Mesenchymal stem cell (in vitro differentiated cells and primary cell): ENCODE data around the gene PIGQ.
A peak's percentile ranks its signal among the peaks of the same experiment; 100 is the strongest.

ENCODE experiments used
- DNase-seq: peaks from one replicate; pipeline ENCODE4 v3.0.0-alpha.2; 2013
- H2AFZ ChIP-seq: one replicate; pipeline ENCODE4 v1.6.1; 2013; ENCODE audit warnings: low read depth, mild to moderate bottlenecking, control low read depth, inconsistent platforms, low read length, moderate library complexity
- H2AK5ac ChIP-seq: 2 replicates; pipeline ENCODE4 v1.6.1; 2013; ENCODE audit warnings: low read length, moderate library complexity, mild to moderate bottlenecking, inconsistent platforms; ENCODE audit not compliant: severe bottlenecking
- H2BK120ac ChIP-seq: one replicate; pipeline ENCODE4 v1.6.1; 2013; ENCODE audit warnings: low read depth, mild to moderate bottlenecking, inconsistent platforms, low read length, moderate library complexity
- H2BK12ac ChIP-seq, 2 experiments: one replicate each; pipeline ENCODE4 v1.6.1; 2013; ENCODE audit warnings: inconsistent platforms in 2 of 2, low read length in 2 of 2, mild to moderate bottlenecking in 2 of 2, moderate library complexity in 2 of 2, control low read depth in 1 of 2
- H2BK15ac ChIP-seq: one replicate; pipeline ENCODE4 v1.6.1; 2013; ENCODE audit warnings: mild to moderate bottlenecking, low read depth, inconsistent platforms; ENCODE audit not compliant: poor library complexity, severe bottlenecking
- H2BK5ac ChIP-seq: 2 replicates; pipeline ENCODE4 v1.6.1; 2013; ENCODE audit warnings: low read depth, mild to moderate bottlenecking, low read length, control low read depth, inconsistent platforms; ENCODE audit not compliant: poor library complexity, severe bottlenecking
- H3K14ac ChIP-seq, 2 experiments: one replicate each; pipeline ENCODE4 v1.6.1; 2013; ENCODE audit warnings: inconsistent platforms in 2 of 2, low read length in 2 of 2, control low read depth in 1 of 2, mild to moderate bottlenecking in 1 of 2, moderate library complexity in 1 of 2
- H3K18ac ChIP-seq, 2 experiments: one replicate each; pipeline ENCODE4 v1.6.1; 2013; ENCODE audit warnings: inconsistent platforms in 2 of 2, low read length in 2 of 2, control low read depth in 1 of 2, low read depth in 1 of 2, mild to moderate bottlenecking in 1 of 2
- H3K23ac ChIP-seq, 2 experiments: one replicate each; pipeline ENCODE4 v1.6.1; 2013; ENCODE audit warnings: inconsistent platforms in 2 of 2, low read length in 2 of 2, mild to moderate bottlenecking in 2 of 2, moderate library complexity in 2 of 2, control low read depth in 1 of 2
- H3K27ac ChIP-seq: 2 replicates; pipeline ENCODE4 v1.5.1; 2013; ENCODE audit warnings: mild to moderate bottlenecking, moderate library complexity, low read length, control low read depth, inconsistent platforms; ENCODE audit not compliant: poor library complexity, severe bottlenecking
- H3K27me3 ChIP-seq, 2 experiments: 2 replicates each; pipeline versions ENCODE4 v1.6.1 to v1.7.0; 2013; ENCODE audit warnings: low read length in 2 of 2, mild to moderate bottlenecking in 2 of 2, moderate library complexity in 2 of 2, control low read depth in 1 of 2, inconsistent platforms in 1 of 2; ENCODE audit not compliant: control insufficient read depth in 1 of 2, insufficient read depth in 1 of 2
- H3K36me3 ChIP-seq, 2 experiments: 2 replicates each; pipeline versions ENCODE4 v1.6.1 to v1.7.0; 2013; ENCODE audit warnings: low read length in 2 of 2, control low read depth in 1 of 2, inconsistent platforms in 1 of 2, low read depth in 1 of 2, mild to moderate bottlenecking in 1 of 2; ENCODE audit not compliant: insufficient read depth in 2 of 2, control insufficient read depth in 1 of 2
- H3K4ac ChIP-seq, 2 experiments: one replicate each; pipeline ENCODE4 v1.6.1; 2013; ENCODE audit warnings: inconsistent platforms in 2 of 2, low read length in 2 of 2, mild to moderate bottlenecking in 2 of 2, moderate library complexity in 2 of 2, control low read depth in 1 of 2, low read depth in 1 of 2
- H3K4me1 ChIP-seq: 2 replicates; pipeline ENCODE4 v1.6.1; 2013; ENCODE audit warnings: low read depth, low read length, control low read depth; ENCODE audit not compliant: control insufficient read depth, insufficient read depth
- H3K4me2 ChIP-seq: 2 replicates; pipeline ENCODE4 v1.6.1; 2013; ENCODE audit warnings: low read length, mild to moderate bottlenecking, inconsistent platforms; ENCODE audit not compliant: poor library complexity, severe bottlenecking
- H3K4me3 ChIP-seq, 2 experiments: 2 replicates each; pipeline versions ENCODE4 v1.5.1 to v1.7.0; 2013; ENCODE audit warnings: low read length in 2 of 2, mild to moderate bottlenecking in 2 of 2, control low read depth in 1 of 2, low read depth in 1 of 2; ENCODE audit not compliant: insufficient read depth in 1 of 2
- H3K79me1 ChIP-seq: replicated peaks from 2 replicates; pipeline ENCODE4 v1.6.1; 2013; ENCODE audit warnings: mild to moderate bottlenecking, control low read depth, low read length, inconsistent platforms; ENCODE audit not compliant: poor library complexity, severe bottlenecking
- H3K9ac ChIP-seq: 2 replicates; pipeline ENCODE4 v1.7.0; 2013; ENCODE audit warnings: mild to moderate bottlenecking, low read length, moderate library complexity
- H3K9me3 ChIP-seq: 2 replicates; pipeline ENCODE4 v1.7.0; 2013; ENCODE audit warnings: mild to moderate bottlenecking, low read length; ENCODE audit not compliant: control insufficient read depth
- H4K8ac ChIP-seq: one replicate; pipeline ENCODE4 v1.6.1; 2013; ENCODE audit warnings: inconsistent platforms, mild to moderate bottlenecking, low read length, moderate library complexity
- H4K91ac ChIP-seq: one replicate; pipeline ENCODE4 v1.6.1; 2013; ENCODE audit warnings: mild to moderate bottlenecking, low read length, inconsistent platforms
- WGBS: methylation state at CpG from one replicate; pipeline ENCODE4 v1.1.7; 2013; ENCODE audit warnings: mixed read lengths; 5-methylcytosine and 5-hydroxymethylcytosine counted together

PIGQ gene

GRCh38 chr16:589658-590187 lies 20.0 kb downstream of the PIGQ start, which contains the start of gene RAB40C:
Gene RAB40C (plus strand): TSS chr16:590066. CDS start chr16:590292, 226 bp downstream.
- peak within 1 kb of the TSS in 1 of 2 experiments; percentile 81 for H3K23ac ChIP-seq
- H3K4me2 ChIP-seq: peak within 1 kb of the TSS; percentile 95
- peak within 1 kb of the TSS; percentile 90 for H2BK15ac ChIP-seq
- H2BK12ac ChIP-seq: peak within 1 kb of the TSS; percentile 52 to 89
- peak within 1 kb of the TSS; percentile 95 for H2BK5ac ChIP-seq
- under 1% methylated on average over 16 of the region's 67 CpGs for WGBS
- H3K79me1 ChIP-seq: peaks cover 34% of the 10 kb centered on the region
- H2BK120ac ChIP-seq: peak within 1 kb of the TSS; percentile 90
- peak within 1 kb of the TSS; percentile 91 for H2AFZ ChIP-seq
- H3K4me1 ChIP-seq: peaks cover 59% of the 10 kb centered on the region
- no peaks in the 10 kb centered on the region for H3K27me3 ChIP-seq
- DNase-seq: peak; percentile 97
- H3K27ac ChIP-seq: peak within 1 kb of the TSS; percentile 91
- peak within 1 kb of the TSS; percentile 64 to 88 for H3K4ac ChIP-seq
- peak within 1 kb of the TSS; percentile 89 to 97 for H3K4me3 ChIP-seq
- H3K36me3 ChIP-seq: peaks cover 0 to 16% of the 10 kb centered on the region in 2 experiments
- peak within 1 kb of the TSS; percentile 96 to 100 for H3K18ac ChIP-seq
- peak within 1 kb of the TSS; percentile 98 for H4K8ac ChIP-seq
- H4K91ac ChIP-seq: peak within 1 kb of the TSS; percentile 92
- no peaks in the 10 kb centered on the region for H3K9me3 ChIP-seq
- peak within 1 kb of the TSS; percentile 95 for H3K9ac ChIP-seq
- H3K14ac ChIP-seq: peak within 1 kb of the TSS in 1 of 2 experiments; percentile 98
- H2AK5ac ChIP-seq: no peak within 1 kb of the TSS

GRCh38 chr16:590188-590814 lies 20.5 kb downstream of the PIGQ start:
- Histone ChIP-seq H2BK15ac (peak overlapping the region; percentile 38), H3K36me3 (peaks cover 0 to 16% of the 10 kb centered on the region in 2 experiments), H4K8ac (peak overlapping the region; percentile 14), H2AK5ac (no peak overlapping the region), H2AFZ (peak overlapping the region; percentile 29), H3K9me3 (no peaks in the 10 kb centered on the region), H2BK120ac (no peak overlapping the region), H3K23ac (peak overlapping the region in 1 of 2 experiments; percentile 81), H3K4me2 (peak overlapping the region; percentile 95), H4K91ac (peak overlapping the region; percentile 28), H2BK12ac (peak overlapping the region in 1 of 2 experiments; percentile 57), H3K18ac (peak overlapping the region; percentile 65 to 89), H3K79me1 (peaks cover 38% of the 10 kb centered on the region), H3K4ac (peak overlapping the region; percentile 15 to 75), H3K4me1 (peaks cover 57% of the 10 kb centered on the region), H3K4me3 (peak overlapping the region; percentile 84 to 97), H3K27me3 (no peaks in the 10 kb centered on the region), H2BK5ac (no peak overlapping the region), H3K9ac (peak overlapping the region; percentile 92), H3K14ac (peak overlapping the region in 1 of 2 experiments; percentile 94), H3K27ac (no peak overlapping the region)
- peak; percentile 60 for DNase-seq
- WGBS: 1% methylated on average over 49 of the region's 71 CpGs

DNA sequence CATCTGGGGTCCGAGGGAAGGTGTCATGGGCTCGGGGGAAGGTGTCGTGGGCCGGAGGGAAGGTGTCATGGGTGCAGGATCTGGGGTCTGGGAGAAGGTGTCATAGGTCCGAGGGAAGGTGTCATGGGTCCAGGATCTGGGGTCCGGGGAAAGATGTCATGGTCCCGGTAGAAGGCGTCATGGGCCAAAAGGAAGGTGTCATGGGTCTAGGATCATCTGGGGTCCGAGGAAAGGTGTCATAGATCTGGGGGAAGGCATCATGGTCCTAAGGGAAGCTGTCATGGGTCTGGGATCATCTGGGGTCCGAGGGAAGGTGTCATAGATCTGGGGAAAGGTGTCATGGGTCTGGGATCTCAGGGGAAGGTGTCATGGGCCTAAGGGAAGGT lies 21.0 kb downstream of the PIGQ start:
- Histone ChIP-seq H3K36me3 (peaks cover 0 to 16% of the 10 kb centered on the region in 2 experiments), H2BK12ac (no peak overlapping the region), H3K9me3 (no peaks in the 10 kb centered on the region), H3K4me1 (peaks cover 53% of the 10 kb centered on the region), H2BK120ac (no peak overlapping the region), H2BK15ac (no peak overlapping the region), H3K27me3 (no peaks in the 10 kb centered on the region), H3K27ac (no peak overlapping the region), H2AFZ (no peak overlapping the region), H3K79me1 (peaks cover 39% of the 10 kb centered on the region), H4K8ac (no peak overlapping the region), H2BK5ac (no peak overlapping the region), H3K23ac (no peak overlapping the region), H4K91ac (no peak overlapping the region), H3K4me3 (peak overlapping the region; percentile 84 to 97), H3K14ac (peak overlapping the region in 1 of 2 experiments; percentile 94), H3K4ac (no peak overlapping the region), H3K9ac (peak overlapping the region; percentile 92), H3K18ac (no peak overlapping the region), H3K4me2 (peak overlapping the region; percentile 95), H2AK5ac (no peak overlapping the region)
- DNase-seq: no peak
- WGBS: 83% methylated on average over 10 of the region's 10 CpGs

- Histone ChIP-seq H3K23ac (no peak overlapping the region), H3K9me3 (no peaks in the 10 kb centered on the region), H3K27me3 (no peaks in the 10 kb centered on the region), H3K36me3 (peaks cover 0 to 20% of the 10 kb centered on the region in 2 experiments), H2AK5ac (no peak overlapping the region), H2BK15ac (no peak overlapping the region), H3K27ac (no peak overlapping the region), H2BK5ac (no peak overlapping the region), H4K8ac (no peak overlapping the region), H3K4me3 (peak overlapping the region in 1 of 2 experiments; percentile 97), H3K4me1 (peaks cover 56% of the 10 kb centered on the region), H2BK120ac (no peak overlapping the region), H3K14ac (no peak overlapping the region), H3K9ac (peak overlapping the region; percentile 92), H3K4ac (no peak overlapping the region), H3K79me1 (peaks cover 43% of the 10 kb centered on the region), H4K91ac (no peak overlapping the region), H2BK12ac (no peak overlapping the region), H3K18ac (no peak overlapping the region), H3K4me2 (no peak overlapping the region), H2AFZ (no peak overlapping the region)
- 92% methylated on average over 5 of the region's 8 CpGs for WGBS
- DNase-seq: no peak
Observed at GRCh38 chr16:591231-591630, 21.5 kb downstream of the PIGQ start.
